GM21619 (cell line): Measurements from ENCODE around the gene ALG12.

Experiments used
- ATAC-seq: cut with Tn5 transposase; IDR thresholded peaks from one replicate; pipeline ENCODE4 v1.9.1; 2021; ENCODE audit not compliant: unreplicated experiment

Gene ALG12

DNA sequence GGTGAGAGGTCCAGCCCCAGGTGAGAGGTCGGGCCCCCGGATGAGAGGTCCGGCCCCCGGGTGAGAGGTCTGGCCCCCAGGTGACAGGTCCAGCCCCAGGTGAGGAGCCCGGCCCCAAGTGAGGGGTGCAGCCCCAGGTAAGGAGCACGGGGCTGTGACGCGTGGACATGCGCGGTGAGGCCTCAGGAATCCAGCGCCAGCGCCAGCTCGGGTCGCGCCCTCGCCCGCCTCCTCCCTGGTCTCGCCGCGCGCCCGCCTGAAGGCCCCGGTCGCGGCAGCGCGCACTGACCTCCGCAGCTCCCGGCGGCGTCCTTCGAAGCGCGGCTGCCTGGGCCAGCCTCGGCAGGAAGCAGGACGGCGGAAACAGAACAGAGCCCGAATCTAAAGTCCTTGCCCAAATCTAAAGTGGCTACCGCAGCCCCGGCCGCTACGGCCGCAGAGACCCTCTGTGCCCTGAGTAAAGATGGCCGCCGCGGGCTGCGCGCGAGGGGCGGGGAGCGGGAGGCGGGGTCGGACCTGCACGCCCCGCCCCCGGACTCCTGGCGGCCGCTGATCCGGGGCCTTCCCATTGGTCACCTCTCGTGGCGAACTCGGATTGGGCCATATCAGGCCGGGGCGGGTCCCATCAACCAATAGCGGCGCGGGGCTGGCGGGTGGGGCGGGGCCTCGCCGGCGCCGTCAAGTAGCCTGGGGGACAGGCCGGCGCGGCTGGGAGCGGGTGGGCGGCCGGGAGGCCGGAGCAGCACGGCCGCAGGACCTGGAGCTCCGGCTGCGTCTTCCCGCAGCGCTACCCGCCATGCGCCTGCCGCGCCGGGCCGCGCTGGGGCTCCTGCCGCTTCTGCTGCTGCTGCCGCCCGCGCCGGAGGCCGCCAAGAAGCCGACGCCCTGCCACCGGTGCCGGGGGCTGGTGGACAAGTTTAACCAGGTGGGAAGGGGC, at the start of gene ALG12, which contains the start of gene CRELD2:
Gene ALG12, minus strand, starts transcription at position 465 of the 937 bp plus-strand sequence. CDS start 4,673 bp downstream, outside the sequence.
Gene CRELD2, plus strand, starts transcription at position 661 of the 937 bp plus-strand sequence. Its CDS starts 136 bp downstream, at position 797.
- ATAC-seq = peak; percentile 85

DNA sequence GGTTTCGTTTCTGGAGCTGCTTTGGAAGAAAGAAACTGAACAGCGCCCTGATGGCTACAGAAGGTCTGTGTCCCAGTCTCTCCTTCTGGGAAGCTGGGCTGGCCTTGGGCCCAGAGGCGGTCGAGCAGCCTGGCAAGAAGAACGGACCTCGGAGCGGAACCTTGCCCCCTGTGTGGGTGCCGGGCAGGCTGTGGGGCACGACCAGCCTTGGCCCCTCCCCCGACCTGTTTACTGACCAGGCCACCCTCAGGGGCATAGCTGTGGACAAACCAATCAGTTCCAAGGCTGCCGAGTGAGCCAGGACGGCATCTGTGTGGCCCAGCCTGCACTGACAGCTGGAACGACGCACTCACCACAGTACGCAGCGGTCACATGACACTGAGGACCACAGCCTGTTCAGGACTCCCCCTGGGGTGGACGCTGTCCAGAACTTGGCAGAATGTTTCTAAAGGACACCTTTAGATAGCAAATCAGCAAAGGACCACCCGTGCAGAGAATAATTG, 49.5 kb upstream of the ALG12 start:
- no peak for ATAC-seq

DNA sequence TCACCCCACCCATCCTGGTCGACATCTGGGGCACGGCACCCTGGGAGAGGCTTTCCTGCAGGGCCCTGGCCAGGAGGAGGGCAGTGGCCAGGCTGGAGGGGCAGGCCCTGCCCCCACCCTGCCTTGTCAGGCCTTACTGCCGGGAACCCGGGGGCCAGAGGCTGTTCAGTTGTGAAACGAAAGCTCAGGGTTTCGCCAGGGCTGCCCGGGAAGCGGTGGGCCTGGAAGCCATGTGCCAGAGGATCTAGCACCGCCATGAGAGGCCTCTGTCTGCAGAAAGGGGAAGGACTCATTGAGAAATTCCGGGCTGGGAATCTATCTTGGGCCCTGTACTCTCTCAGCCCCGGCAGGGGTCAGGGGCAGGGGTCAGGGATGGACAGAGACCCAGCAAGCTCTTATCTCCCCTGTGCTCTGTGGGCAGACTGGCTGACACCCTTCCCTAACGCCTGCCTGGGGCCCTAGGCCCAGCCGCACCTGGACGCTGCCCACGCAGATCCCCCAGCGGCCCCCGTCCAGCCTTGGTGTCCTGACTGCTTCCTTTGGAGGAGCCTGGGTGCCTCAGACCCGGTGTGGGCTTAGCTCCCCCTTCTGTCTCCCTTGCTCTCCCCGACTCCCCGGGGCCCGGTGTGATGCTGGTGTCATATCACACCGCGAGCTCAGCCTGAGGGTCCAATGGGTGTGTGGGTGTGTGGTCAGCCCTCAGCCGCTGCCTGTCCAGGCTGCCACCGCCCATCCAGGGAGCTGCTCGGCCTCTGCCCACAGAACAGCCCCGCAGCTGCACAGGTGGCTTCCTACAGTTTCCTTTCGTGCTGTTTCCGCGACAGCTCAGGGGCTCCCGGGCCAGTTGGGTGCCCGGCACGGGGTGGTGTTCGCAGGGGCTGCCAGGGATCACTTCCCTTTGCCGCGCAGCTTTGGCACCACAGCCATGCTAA, 48.8 kb upstream of the ALG12 start:
- ATAC-seq = no peak

DNA sequence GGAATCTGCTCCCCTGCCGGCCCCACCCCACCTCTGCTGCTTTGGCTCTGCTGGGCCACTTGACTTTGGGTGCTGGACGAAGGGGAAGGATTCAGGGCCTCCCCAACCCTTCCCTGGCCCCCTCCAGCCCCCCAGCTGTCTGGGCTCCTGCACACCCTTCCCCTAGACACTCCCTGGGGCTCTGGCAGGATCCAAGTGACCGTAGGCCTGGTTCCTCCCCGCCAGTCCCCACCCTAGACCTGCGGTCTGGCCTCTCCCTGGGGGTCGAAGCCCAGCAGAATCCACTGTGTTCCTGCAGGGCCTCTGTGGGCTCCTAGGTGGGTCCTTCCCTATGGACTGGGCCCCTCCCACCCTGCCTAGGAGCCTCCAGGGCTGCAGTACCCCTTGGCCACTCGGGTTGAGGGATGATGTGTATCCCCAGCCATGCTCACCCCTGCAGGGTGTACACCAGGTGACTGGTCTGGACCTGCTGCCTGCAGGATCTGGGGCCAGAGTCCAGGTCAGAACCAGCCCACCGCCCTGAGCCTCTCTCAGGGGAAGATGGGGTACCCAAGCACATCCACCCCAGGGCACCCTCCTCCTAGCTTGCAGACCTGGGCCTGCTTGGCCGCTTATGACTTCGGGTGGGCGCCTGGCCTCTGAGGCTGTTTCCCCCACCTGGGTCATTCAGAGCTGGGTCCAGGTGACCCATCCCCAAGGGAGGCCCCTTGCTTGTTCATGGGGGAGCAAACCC, 48.0 kb upstream of the ALG12 start:
- ATAC-seq = no peak

DNA sequence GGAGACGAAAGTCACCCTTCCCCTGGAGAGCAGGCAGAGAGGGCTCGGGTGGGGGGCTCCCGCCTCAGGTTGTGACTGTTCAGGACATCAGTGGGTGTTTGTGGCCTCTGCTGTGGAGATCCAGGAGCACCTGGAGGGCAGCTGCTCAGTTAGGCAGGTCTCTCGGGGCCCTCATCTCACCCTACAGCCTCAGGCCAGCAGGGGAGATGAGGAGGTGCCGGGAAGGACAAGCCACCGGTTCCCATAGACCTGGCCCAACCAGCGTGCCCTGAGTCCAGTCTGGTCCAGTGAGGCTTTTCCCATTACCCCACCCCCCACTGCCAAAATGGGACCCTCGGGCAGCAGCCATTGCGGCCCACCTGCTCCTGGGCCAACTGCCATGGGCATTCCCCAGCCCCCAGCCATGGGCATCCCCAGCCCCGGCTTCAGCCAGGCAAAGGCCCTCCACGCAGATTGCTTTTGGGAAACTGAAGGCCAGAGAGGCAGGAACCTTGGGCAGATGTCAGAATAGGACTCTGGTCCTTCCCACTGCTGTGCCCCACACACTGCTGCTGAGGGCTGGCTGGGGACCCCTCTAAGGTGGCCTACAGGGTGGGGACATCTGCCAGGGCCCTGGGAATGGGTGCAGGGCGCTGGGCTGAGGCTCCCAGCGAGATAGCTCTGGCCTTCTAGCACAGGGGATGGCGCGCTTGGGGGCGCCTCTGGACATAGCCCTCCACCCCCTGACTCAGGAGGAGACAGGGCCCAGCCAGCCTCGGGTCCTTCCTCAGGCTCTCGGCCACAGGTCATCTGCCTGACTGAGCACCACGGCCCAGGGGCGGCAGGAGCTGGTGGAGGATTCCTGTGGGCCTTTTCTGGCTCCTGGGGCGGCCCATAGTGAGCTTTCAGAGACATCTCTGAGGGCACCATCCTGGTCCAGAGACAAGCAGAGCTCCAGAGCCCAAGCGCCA, 47.1 kb upstream of the ALG12 start:
- ATAC-seq = no peak

DNA sequence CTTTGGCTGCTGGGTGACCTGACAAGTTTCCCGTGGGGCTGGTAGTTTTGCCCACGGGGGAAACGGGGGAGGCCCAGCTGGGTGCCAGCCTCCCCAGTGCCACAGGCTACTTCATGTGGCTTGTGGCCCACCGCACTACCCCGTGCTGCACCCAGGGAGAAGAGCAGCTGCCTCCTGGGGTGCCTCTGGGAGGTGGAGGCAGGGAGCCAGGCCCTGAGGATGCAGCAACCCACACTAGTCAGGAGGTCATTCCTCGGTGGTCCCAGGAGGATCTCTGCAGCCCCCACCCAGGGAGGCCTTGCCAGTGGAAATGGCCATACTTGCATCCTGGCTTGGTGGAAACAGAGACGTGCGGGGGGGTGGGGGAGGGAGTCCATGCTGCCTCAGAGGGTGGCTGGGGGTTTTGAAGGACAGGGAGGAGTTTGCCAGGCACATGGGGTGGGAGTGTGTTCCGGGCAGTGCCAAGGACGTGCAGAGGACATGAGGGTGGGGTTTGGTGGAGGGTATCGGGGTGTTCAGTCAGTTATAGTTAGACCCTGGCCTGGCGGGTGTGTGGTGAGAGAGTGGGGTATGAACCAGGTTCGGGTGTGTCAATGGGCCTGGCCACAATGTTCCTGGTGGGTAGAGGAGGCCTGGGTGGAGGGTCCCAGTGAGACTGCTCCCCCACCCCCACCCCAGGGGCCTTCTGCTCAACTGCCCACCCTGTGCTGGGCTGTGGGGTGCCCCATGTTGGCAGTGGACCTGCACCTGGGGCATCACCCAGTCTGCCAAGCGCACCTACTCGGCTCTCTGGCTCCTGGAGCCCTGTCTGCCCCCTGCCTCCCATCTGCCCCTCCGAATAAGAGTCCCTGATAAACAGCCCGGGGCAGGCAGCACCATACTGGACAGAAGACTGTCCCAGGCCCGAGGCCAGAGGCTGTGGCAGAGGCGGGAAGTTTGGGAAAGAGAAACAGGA, 46.2 kb upstream of the ALG12 start:
- no peak for ATAC-seq

DNA sequence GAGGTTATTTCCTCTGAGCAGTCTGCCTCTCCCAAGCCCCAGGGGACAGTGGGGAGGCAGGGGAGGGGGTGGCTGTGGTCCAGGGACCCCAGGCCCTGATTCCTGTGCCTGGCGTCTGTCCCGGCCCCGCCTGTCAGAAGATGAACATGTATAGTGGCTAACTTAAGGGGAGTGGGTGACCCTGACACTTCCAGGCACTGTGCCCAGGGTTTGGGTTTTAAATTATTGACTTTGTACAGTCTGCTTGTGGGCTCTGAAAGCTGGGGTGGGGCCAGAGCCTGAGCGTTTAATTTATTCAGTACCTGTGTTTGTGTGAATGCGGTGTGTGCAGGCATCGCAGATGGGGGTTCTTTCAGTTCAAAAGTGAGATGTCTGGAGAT, 45.4 kb upstream of the ALG12 start:
- ATAC-seq = no peak

DNA sequence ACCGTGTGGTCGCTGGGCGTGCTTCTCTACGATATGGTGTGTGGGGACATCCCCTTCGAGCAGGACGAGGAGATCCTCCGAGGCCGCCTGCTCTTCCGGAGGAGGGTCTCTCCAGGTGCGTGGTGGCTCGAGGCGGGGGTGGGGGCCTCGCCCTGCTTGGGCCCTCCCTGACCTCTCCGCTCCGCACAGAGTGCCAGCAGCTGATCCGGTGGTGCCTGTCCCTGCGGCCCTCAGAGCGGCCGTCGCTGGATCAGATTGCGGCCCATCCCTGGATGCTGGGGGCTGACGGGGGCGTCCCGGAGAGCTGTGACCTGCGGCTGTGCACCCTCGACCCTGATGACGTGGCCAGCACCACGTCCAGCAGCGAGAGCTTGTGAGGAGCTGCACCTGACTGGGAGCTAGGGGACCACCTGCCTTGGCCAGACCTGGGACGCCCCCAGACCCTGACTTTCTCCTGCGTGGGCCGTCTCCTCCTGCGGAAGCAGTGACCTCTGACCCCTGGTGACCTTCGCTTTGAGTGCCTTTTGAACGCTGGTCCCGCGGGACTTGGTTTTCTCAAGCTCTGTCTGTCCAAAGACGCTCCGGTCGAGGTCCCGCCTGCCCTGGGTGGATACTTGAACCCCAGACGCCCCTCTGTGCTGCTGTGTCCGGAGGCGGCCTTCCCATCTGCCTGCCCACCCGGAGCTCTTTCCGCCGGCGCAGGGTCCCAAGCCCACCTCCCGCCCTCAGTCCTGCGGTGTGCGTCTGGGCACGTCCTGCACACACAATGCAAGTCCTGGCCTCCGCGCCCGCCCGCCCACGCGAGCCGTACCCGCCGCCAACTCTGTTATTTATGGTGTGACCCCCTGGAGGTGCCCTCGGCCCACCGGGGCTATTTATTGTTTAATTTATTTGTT, 44.8 kb upstream of the ALG12 start:
- ATAC-seq = no peak

DNA sequence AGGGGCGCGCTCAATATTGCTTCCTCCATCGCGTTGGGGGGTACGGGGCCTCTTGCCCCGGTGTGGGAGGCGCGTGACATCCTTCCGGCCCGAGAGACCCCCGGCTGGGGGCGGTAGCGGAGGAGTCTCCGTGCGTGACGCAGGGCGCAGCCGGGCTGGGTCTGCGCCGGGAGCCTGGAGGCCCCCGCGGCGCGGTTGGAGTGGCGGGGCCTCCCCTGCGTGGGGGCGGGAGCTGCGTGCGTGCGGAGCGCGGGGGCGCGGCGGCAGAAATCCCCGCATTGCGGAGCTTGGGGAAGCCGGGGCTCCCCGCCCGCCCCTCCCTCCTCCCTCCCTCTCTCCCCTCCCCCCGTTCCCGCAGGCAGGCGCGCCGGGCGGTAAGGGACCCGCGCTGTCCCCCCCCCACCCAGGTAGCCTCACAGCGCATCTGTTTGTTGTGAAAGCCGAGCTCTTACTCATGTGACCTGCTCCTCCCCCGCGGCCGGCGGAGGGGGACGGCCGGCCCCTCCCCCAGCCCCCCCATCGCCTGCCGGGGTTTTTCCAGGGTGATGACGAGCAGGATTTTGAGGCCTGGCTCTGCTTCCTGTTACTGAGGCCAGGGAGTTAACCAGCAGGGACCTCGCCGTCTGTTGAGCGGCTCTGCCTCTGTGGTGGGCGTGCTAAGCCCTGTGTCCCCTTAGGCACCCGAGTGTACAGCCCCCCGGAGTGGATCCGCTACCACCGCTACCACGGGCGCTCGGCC, 43.9 kb upstream of the ALG12 start:
- no peak for ATAC-seq

DNA sequence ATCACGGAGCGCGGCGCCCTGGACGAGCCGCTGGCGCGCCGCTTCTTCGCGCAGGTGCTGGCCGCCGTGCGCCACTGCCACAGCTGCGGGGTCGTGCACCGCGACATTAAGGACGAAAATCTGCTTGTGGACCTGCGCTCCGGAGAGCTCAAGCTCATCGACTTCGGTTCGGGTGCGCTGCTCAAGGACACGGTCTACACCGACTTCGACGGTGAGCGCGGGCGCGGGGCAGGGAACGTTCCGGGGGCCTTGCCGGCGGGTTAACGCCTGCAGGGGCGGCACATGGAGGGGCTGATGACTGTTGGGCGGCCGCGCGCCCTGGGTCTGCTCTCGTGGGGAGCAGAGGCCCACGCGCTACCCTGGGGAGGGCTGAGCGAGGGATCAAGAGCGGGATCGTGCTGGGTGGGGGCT, 43.4 kb upstream of the ALG12 start:
- no peak for ATAC-seq

DNA sequence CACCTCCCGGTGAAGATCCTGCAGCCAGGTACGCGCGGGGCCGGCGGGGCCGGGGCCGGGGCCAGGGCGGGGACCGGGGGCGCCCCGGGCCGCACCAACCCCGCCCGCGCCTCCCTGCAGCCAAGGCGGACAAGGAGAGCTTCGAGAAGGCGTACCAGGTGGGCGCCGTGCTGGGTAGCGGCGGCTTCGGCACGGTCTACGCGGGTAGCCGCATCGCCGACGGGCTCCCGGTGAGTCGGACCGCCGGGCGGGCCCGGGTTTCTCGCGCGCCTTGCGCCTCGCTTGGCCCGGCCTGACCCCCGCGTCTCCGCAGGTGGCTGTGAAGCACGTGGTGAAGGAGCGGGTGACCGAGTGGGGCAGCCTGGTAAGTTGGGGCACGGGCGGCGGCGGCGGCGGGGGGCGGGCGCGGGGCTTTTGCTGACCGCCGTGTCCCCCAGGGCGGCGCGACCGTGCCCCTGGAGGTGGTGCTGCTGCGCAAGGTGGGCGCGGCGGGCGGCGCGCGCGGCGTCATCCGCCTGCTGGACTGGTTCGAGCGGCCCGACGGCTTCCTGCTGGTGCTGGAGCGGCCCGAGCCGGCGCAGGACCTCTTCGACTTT, 42.9 kb upstream of the ALG12 start:
- no peak for ATAC-seq

DNA sequence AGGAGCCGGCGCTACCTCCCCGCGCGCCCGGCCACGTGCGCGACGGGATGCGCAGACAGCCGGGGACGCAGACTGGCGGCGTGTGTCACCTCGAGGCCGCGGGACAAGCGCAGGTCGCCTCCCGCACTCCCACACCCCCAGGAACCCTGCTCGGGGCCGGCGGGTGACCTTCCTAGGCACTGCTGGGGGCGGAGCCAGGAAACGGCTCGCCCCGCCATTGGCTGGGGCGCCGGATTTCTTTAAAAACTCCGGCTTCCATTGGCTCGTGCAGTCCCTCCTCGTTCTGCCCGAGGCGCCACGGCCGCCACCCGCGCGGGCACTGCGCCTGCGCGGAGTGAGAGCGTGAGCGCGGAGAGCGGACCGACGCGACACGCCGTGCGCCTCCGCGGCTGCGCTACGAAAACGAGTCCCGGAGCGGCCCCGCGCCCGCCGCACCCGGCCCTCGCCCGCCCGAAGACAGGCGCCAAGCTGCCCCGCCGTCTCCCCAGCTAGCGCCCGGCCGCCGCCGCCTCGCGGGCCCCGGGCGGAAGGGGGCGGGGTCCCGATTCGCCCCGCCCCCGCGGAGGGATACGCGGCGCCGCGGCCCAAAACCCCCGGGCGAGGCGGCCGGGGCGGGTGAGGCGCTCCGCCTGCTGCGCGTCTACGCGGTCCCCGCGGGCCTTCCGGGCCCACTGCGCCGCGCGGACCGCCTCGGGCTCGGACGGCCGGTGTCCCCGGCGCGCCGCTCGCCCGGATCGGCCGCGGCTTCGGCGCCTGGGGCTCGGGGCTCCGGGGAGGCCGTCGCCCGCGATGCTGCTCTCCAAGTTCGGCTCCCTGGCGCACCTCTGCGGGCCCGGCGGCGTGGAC, 42.1 kb upstream of the ALG12 start, which contains the start of gene PIM3:
Gene PIM3, plus strand, starts transcription at position 614 of the 846 bp plus-strand sequence. Its CDS starts 176 bp downstream, at position 790.
- ATAC-seq = peak; percentile 50

DNA sequence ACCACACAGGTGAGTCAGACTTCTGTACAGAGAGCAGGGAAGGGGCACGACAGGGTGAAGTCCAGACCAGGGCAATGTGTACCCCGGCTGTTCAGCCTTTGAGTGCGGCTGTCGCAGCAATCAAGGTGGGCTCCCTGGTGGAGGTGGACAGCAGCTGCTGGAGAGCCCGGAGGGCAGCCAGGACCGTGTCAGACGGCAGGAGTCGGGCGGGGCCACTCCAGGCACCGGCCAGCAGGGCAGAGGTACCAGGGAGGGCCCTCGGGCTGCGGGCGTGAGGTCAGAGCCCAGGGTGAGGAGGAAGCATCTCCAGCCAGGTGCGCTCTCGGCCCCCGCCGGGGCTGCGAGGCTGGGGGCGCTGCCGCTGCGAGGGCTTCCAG, 41.5 kb upstream of the ALG12 start:
- no peak for ATAC-seq

DNA sequence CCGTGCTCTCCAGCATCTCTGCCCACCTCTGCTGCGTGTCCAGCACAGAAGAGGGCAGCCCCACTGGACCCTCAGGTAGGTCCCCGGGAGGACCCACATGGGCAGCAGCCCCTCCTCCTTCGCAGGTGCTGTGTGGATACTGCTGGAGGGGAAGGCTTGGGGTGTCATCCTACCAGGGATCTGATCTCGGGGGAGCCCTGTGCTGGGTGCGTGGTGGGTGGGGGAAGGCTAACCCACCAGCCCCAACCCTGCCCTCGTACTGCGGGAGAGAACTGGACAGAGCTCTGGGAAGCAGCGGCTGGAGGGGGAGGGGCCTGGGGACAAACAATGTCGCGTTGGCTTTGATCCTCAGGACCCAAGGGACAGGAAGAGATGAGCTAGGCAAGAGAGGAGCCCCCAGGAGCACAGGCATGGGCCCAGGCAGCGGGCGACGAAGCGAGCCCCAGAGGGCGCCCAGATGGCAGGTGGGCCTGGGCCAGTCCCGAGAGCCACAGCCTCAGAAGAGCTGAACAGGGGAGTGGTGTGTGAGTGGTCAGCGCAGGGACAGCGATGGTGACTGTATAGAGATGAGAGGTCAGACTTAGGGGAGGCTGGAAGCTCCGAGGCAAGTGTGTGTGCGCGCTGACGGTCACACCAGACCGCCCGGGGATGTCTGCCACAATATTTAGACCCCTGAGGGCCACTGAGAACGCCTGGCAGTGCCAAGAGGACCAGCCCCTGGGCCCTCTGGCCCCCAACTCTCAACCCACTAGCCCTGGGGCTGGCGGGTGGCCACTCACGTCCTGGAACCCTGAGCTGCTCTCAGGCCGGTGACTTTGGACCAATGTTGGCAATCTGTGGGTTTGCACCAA, 40.9 kb upstream of the ALG12 start:
- no peak for ATAC-seq
